ENCODE measurements around the gene CCNQ.
A peak's percentile ranks its signal among the peaks of the same experiment; 100 is the strongest.

The CCNQ gene

DNA sequence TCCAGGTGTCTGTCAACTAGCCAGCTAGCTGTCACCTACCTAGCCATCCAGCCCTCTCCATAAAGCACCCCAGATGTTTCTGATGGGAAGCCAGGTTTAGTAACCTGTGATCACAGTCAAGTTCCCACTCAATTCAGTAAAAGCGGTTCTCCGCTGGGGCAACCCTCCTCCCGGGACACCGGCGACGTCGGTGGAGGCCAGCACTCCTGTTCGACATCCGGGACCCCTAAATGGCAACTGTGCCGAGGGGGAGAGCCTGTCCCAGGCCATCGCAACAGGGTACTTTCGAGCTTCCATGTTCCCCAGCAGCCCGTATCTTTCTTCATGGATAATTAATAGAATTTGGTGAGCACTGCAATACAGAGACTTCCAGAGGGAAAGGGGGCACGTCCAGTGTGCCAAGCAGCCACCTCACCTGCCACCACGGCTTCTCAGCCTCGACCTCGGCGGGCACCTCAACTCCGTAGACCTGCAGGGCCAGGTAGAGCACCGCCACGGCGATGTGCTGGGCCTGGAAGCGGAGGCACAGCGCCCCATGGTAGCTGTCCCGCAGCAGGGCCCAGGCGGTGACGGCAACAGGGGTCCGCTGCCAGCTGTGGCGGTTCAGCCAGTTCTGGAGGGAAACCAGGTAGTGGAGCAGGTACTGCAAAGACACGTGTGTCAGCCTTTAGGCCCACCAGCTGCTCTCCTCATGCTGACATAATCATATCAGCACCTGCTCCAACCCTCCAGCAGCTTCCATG, 6.7 kb downstream of the CCNQ start:
- Histone ChIP-seq H4K20me1 (peaks cover 83% of the 10 kb centered on the region), H3K4me3 (no peak overlapping the region), H3K4me2 (no peak overlapping the region), H3K9ac (no peak overlapping the region), H3K36me3 (peaks cover 85% of the 10 kb centered on the region), H3K4me1 (peaks cover 25% of the 10 kb centered on the region), H3K9me3 (no peaks in the 10 kb centered on the region), H3K27me3 (peaks cover 76% of the 10 kb centered on the region), H3K27ac (no peak overlapping the region)
- no peak for TF ChIP-seq Cebpa-rat (IDR thresholded peaks at IDR 0.05)

DNA sequence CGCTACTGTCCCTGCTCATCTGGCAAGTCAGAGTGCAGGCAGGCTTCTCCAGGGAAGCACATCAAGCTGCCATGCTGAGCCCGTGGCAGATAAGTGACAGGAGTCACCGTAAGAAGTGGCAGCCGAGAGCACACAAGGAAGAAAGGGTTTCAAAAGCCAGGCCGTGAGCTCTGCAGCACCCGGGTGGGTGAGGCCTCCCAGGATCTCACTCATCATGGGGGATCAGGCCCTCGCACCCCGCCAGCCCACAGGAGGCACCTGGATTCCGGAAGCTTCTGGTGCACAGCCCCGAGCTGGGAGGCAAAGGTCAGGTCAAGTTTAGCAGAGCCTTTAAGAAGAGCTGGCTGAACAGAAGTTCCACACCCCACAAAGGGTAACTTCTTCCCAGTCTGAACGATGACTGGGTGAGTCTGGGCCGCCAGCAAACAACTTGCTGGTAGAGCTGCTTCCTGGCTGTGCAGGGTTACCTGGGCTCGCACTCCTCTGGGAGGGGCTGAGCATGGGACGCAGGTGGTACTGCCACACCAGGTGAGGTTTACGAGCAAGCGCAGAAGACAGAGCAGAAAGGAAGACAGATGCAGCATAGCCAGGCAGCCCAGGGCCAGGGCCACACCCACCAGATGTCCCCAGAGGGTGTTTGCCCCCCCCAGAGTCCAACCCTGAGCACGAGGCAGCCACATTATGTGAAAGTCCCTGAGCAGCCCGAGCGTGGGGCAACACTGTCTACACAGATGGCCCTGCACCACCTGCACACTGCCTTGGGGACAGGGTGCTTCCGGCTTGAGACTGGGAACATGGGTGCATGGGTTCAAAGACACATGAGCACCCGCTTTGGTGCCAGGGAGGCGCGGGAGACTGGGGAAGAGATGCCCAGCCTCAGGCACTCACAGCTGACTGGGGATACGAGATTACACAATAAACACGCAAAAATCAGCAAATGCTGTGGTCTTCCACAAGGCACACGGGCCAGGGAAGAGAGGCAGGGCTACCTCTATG, 7.7 kb downstream of the CCNQ start:
- Histone ChIP-seq H3K9me3 (no peaks in the 10 kb centered on the region), H3K9ac (no peak overlapping the region), H3K27me3 (peaks cover 86% of the 10 kb centered on the region), H3K27ac (0 out of 2 replicates have a peak overlapping the region, but pooled peaks have one; percentile 4), H4K20me1 (peaks cover 73% of the 10 kb centered on the region), H3K4me2 (no peak overlapping the region), H3K36me3 (peaks cover 95% of the 10 kb centered on the region), H3K4me3 (no peak overlapping the region), H3K4me1 (peaks cover 15% of the 10 kb centered on the region)
- no peak for TF ChIP-seq Cebpa-rat (IDR thresholded peaks at IDR 0.05)

DNA sequence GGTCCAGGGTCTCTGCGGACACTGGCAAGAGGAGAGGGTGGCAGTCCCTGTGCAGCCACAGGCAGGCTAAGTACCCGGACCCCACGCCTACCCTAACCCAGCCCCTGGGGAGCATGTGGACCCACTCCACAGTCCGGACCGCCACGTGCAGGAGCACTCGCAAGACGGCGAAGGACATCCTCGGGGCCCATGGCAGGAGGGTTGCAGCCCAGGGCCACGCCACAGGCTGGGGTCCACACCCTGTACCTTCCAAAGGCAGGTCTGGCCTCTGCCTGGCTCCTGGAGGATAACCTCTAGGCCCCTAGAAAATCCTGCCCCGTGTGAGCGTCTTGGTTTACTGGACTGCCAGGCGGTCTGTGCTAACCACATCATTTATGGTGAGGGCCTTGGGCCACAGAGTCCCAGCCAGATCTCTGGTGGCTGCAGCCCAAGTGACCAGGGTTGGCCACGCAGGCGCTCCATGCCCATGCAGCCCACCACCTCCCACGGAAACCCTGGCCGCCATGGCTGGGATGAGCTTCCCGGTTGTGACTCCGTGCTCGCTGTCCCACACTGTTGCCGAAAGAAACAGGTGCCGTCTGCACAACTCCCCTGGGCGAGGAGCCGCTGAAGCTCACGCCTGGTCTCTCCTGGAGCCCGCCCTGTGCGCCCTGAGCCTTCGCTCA, 10.0 kb downstream of the CCNQ start:
- H3K4me3 ChIP-seq, result no peak overlapping the region
- no peak overlapping the region for H3K4me2 ChIP-seq
- H3K9ac ChIP-seq, result no peak overlapping the region
- H4K20me1 ChIP-seq, result peaks cover 50% of the 10 kb centered on the region
- H3K9me3 ChIP-seq, result no peaks in the 10 kb centered on the region
- TF ChIP-seq Cebpa-rat (IDR thresholded peaks at IDR 0.05), result no peak
- H3K36me3 ChIP-seq, result peaks cover 74% of the 10 kb centered on the region
- no peak overlapping the region for H3K27ac ChIP-seq
- peaks cover 87% of the 10 kb centered on the region for H3K27me3 ChIP-seq
- peaks cover 3% of the 10 kb centered on the region for H3K4me1 ChIP-seq

DNA sequence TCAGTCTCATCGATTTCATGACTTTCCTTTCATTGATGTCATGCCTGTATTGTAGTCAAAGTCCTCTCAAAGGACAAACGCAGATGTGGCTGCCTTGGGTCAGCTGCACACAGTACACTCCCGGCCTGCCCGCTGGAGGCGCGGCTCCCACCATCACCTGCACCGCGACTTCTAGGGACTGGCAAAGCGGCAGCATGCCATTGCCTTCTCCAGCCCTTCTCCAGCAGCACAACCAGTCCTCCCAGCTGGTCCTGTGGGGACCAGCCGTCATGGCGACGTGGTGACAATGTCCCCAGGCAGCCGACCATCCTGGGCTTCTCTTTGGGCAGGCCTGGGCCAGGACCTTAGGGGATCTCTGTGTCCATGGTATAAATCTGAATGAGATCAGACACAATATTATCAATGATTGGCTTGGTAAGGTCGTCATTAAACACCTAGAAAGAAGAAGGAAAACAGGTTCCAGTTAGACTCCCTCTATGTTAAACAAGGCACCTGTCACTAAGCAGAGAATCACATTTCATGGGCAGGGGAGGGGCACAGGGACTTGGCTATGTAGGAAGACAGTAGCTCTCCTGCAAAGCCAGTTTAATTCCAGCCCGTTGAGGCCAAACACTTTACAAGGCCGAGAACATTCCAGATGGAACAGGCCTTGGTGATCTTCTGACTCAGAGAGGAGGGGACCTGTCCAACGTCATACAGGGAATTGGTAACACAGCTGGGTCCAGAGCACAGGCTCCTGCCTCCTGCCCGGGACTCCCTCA, 10.7 kb downstream of the CCNQ start:
- Histone ChIP-seq H3K9ac (no peak overlapping the region), H3K4me1 (peaks cover 10% of the 10 kb centered on the region), H3K27ac (no peak overlapping the region), H3K36me3 (peaks cover 67% of the 10 kb centered on the region), H3K9me3 (no peaks in the 10 kb centered on the region), H3K27me3 (peaks cover 85% of the 10 kb centered on the region), H4K20me1 (peaks cover 43% of the 10 kb centered on the region), H3K4me2 (no peak overlapping the region), H3K4me3 (no peak overlapping the region)
- TF ChIP-seq Cebpa-rat (IDR thresholded peaks at IDR 0.05), result no peak

DNA sequence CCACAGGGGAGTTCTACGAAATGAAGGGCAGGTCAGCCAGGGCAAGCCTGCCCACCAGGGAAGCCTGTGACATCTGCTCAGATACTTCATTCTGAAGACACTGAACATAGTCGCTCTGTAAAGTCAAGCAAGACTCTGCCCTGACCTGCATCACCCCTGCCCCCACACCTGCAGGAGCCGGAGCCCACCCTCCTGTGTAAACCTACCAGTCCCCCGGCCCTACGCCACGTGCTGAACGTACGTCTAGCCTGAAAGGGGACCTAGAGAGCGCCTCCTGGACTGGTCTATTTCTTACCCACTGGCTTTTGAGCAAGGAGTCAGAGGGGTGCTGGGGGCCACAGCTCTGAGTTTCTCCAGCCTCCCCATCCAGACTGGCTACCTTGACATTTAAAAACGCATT, 11.6 kb downstream of the CCNQ start:
- no peaks in the 10 kb centered on the region for H3K9me3 ChIP-seq
- peaks cover 59% of the 10 kb centered on the region for H3K36me3 ChIP-seq
- no peak overlapping the region for H3K4me3 ChIP-seq
- TF ChIP-seq Cebpa-rat (IDR thresholded peaks at IDR 0.05), result no peak
- peaks cover 18% of the 10 kb centered on the region for H3K4me1 ChIP-seq
- H3K27ac ChIP-seq, result no peak overlapping the region
- H3K9ac ChIP-seq, result no peak overlapping the region
- peaks cover 83% of the 10 kb centered on the region for H3K27me3 ChIP-seq
- H3K4me2 ChIP-seq, result no peak overlapping the region
- H4K20me1 ChIP-seq, result peaks cover 34% of the 10 kb centered on the region

DNA sequence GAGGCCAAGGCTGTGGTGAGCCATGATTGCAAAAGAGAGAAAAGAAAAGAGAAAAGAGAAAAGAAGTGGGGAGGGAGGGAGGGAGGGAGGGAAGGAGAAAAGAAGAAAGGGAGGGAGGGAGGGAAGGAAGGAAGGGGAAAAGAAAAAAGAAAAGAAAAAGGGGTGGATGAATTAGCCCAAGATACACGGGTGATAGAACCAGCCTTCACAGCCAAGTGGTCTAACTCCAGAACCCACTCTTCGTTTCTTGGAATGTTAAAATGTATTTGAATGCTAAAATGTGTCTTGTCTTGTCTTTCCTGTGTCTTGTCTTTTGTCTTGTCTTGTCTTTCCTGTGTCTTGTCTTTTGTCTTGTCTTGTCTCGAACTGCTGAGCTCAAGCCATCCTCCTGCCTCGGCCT, 13.1 kb downstream of the CCNQ start:
- no peak for TF ChIP-seq Cebpa-rat (IDR thresholded peaks at IDR 0.05)
- H3K27me3 ChIP-seq, result peaks cover 81% of the 10 kb centered on the region
- H3K4me1 ChIP-seq, result peaks cover 26% of the 10 kb centered on the region
- no peak overlapping the region for H3K4me3 ChIP-seq
- H3K9ac ChIP-seq, result no peak overlapping the region
- no peak overlapping the region for H3K4me2 ChIP-seq
- peaks cover 44% of the 10 kb centered on the region for H3K36me3 ChIP-seq
- H3K27ac ChIP-seq, result no peak overlapping the region
- peaks cover 21% of the 10 kb centered on the region for H4K20me1 ChIP-seq
- H3K9me3 ChIP-seq, result no peaks in the 10 kb centered on the region

DNA sequence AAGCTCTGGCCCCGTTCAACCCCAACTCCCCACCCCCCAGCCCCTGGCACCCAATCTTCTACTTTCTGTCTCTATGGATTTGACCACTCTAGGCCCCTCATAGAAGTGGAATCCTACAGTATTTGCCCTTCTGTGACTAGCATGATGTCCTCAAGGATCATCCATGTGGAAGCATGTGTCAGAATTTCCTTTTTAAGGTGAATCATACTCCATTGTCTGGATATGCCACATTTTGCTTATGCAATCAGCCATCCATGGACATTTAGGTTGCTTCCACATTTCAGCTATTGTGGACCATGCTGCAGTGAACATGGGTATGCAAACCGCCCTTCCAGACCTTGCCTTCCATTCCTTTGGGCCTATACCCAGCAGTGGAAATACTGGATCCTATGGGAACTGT, 15.5 kb downstream of the CCNQ start:
- Histone ChIP-seq H3K27me3 (peaks cover 84% of the 10 kb centered on the region), H3K4me1 (peaks cover 26% of the 10 kb centered on the region), H3K27ac (no peak overlapping the region), H3K36me3 (peaks cover 21% of the 10 kb centered on the region), H3K9me3 (no peaks in the 10 kb centered on the region), H4K20me1 (peaks cover under 1% of the 10 kb centered on the region; the same call in 1 of the 2 replicates), H3K4me3 (no peak overlapping the region), H3K4me2 (peak overlapping the region; percentile 55), H3K9ac (no peak overlapping the region)
- TF ChIP-seq Cebpa-rat (IDR thresholded peaks at IDR 0.05), result no peak

DNA sequence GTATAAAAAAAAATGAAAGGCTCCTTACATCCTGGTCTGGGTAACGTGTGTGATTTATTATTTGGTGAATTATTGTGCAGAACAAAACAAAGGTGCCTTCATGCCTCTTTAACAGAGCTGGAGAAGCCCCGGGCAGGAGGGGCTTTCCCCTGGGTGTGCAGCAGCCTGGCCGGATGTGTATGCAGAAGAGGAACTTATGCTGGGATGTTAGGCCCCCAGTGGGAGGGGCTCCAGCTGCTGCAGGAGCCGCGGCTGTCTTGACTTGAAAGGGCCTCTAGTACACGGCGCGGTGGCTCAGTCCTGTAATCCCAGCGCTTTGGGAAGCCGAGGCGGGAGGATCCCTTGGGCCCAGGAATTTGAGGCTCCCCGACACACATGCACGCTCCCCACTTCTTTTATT, 16.0 kb downstream of the CCNQ start:
- no peak for TF ChIP-seq Cebpa-rat (IDR thresholded peaks at IDR 0.05)
- Histone ChIP-seq H3K9me3 (no peaks in the 10 kb centered on the region), H3K36me3 (peaks cover 16% of the 10 kb centered on the region), H4K20me1 (no peaks in the 10 kb centered on the region; the same call in 1 of the 2 replicates), H3K9ac (no peak overlapping the region), H3K4me1 (peaks cover 26% of the 10 kb centered on the region), H3K4me2 (peak overlapping the region; percentile 55), H3K27ac (no peak overlapping the region), H3K4me3 (no peak overlapping the region), H3K27me3 (peaks cover 84% of the 10 kb centered on the region)
